ENCODE data around the gene SRXN1.

SRXN1 gene

GRCh38 chr20:654417-654750, 1.4 kb upstream of the SRXN1 start:
- H3K36me3 ChIP-seq (ENCODE audit: control insufficient read depth, insufficient read depth, low read length): peaks cover 11% of the 10 kb centered on the region

GRCh38 chr20:653590-654416, 803 bp upstream of the SRXN1 start:
- peaks cover 16% of the 10 kb centered on the region for H3K36me3 ChIP-seq (ENCODE audit: control insufficient read depth, insufficient read depth, low read length)
- peak overlapping the region; percentile 36 for H3K27ac ChIP-seq (ENCODE audit: low read depth, low read length, severe bottlenecking)
- H3K4me1 ChIP-seq (ENCODE audit: control insufficient read depth, insufficient read depth, low read length, poor library complexity, severe bottlenecking): peaks cover 22% of the 10 kb centered on the region
- no peaks in the 10 kb centered on the region for H3K9me3 ChIP-seq (ENCODE audit: control insufficient read depth, low read length)
- WGBS, 2 experiments (ENCODE audit: insufficient coverage in 2 of 2): 44 to 53% methylated on average over 27 to 30 of the region's 31 CpGs
- H3K4me3 ChIP-seq (ENCODE audit: extremely low read depth, insufficient read depth, low read length, poor library complexity, severe bottlenecking): peak overlapping the region; percentile 54

More at GRCh38 chr20:654417-654750, 1.4 kb upstream of the SRXN1 start:
- Histone ChIP-seq H3K9me3 (ENCODE audit: control insufficient read depth, low read length) (no peaks in the 10 kb centered on the region), H3K4me3 (ENCODE audit: extremely low read depth, insufficient read depth, low read length, poor library complexity, severe bottlenecking) (no peak overlapping the region), H3K27ac (ENCODE audit: low read depth, low read length, severe bottlenecking) (no peak overlapping the region), H3K4me1 (ENCODE audit: control insufficient read depth, insufficient read depth, low read length, poor library complexity, severe bottlenecking) (peaks cover 27% of the 10 kb centered on the region)
- WGBS, 2 experiments (ENCODE audit: insufficient coverage in 2 of 2): 90 to 100% methylated on average over 3 of the region's 3 CpGs

- H3K4me1 ChIP-seq (ENCODE audit: control insufficient read depth, insufficient read depth, low read length, poor library complexity, severe bottlenecking): peaks cover 15% of the 10 kb centered on the region
- peaks cover 28% of the 10 kb centered on the region for H3K36me3 ChIP-seq (ENCODE audit: control insufficient read depth, insufficient read depth, low read length)
- H3K4me3 ChIP-seq (ENCODE audit: extremely low read depth, insufficient read depth, low read length, poor library complexity, severe bottlenecking): peak overlapping the region; percentile 54
- WGBS, 2 experiments (ENCODE audit: insufficient coverage in 2 of 2): 4 to 6% methylated on average over 21 to 34 of the region's 36 CpGs
- no peaks in the 10 kb centered on the region for H3K9me3 ChIP-seq (ENCODE audit: control insufficient read depth, low read length)
- H3K27ac ChIP-seq (ENCODE audit: low read depth, low read length, severe bottlenecking): peak overlapping the region; percentile 85
These were observed 338 bp downstream of the SRXN1 start for GRCh38 chr20:652615-653109.

GRCh38 chr20:651713-652614, 1.0 kb downstream of the SRXN1 start:
- no peak overlapping the region for H3K27ac ChIP-seq (ENCODE audit: low read depth, low read length, severe bottlenecking)
- WGBS, 2 experiments (ENCODE audit: insufficient coverage in 2 of 2): 66 to 68% methylated on average over 17 to 18 of the region's 20 CpGs
- H3K4me3 ChIP-seq (ENCODE audit: extremely low read depth, insufficient read depth, low read length, poor library complexity, severe bottlenecking): peak overlapping the region; percentile 54
- peaks cover 15% of the 10 kb centered on the region for H3K4me1 ChIP-seq (ENCODE audit: control insufficient read depth, insufficient read depth, low read length, poor library complexity, severe bottlenecking)
- no peaks in the 10 kb centered on the region for H3K9me3 ChIP-seq (ENCODE audit: control insufficient read depth, low read length)
- H3K36me3 ChIP-seq (ENCODE audit: control insufficient read depth, insufficient read depth, low read length): peaks cover 35% of the 10 kb centered on the region

GRCh38 chr20:650954-651353, 2.0 kb downstream of the SRXN1 start:
- H3K9me3 ChIP-seq (ENCODE audit: control insufficient read depth, low read length): no peaks in the 10 kb centered on the region
- H3K36me3 ChIP-seq (ENCODE audit: control insufficient read depth, insufficient read depth, low read length): peaks cover 40% of the 10 kb centered on the region
- H3K4me3 ChIP-seq (ENCODE audit: extremely low read depth, insufficient read depth, low read length, poor library complexity, severe bottlenecking): no peak overlapping the region
- 90 to 94% methylated on average over 5 of the region's 5 CpGs for WGBS, 2 experiments (ENCODE audit: insufficient coverage in 2 of 2)
- H3K27ac ChIP-seq (ENCODE audit: low read depth, low read length, severe bottlenecking): no peak overlapping the region
- peaks cover 20% of the 10 kb centered on the region for H3K4me1 ChIP-seq (ENCODE audit: control insufficient read depth, insufficient read depth, low read length, poor library complexity, severe bottlenecking)

GRCh38 chr20:650281-650680, 2.7 kb downstream of the SRXN1 start:
- Histone ChIP-seq H3K36me3 (ENCODE audit: control insufficient read depth, insufficient read depth, low read length) (peaks cover 40% of the 10 kb centered on the region), H3K27ac (ENCODE audit: low read depth, low read length, severe bottlenecking) (no peak overlapping the region), H3K9me3 (ENCODE audit: control insufficient read depth, low read length) (no peaks in the 10 kb centered on the region), H3K4me3 (ENCODE audit: extremely low read depth, insufficient read depth, low read length, poor library complexity, severe bottlenecking) (no peak overlapping the region), H3K4me1 (ENCODE audit: control insufficient read depth, insufficient read depth, low read length, poor library complexity, severe bottlenecking) (peaks cover 25% of the 10 kb centered on the region)
- WGBS, 2 experiments (ENCODE audit: insufficient coverage in 2 of 2): 92 to 96% methylated on average over 5 of the region's 5 CpGs

GRCh38 chr20:647479-648019, 5.5 kb downstream of the SRXN1 start:
- Histone ChIP-seq H3K4me3 (ENCODE audit: extremely low read depth, insufficient read depth, low read length, poor library complexity, severe bottlenecking) (no peak overlapping the region), H3K4me1 (ENCODE audit: control insufficient read depth, insufficient read depth, low read length, poor library complexity, severe bottlenecking) (peaks cover 19% of the 10 kb centered on the region), H3K36me3 (ENCODE audit: control insufficient read depth, insufficient read depth, low read length) (peaks cover 40% of the 10 kb centered on the region), H3K27ac (ENCODE audit: low read depth, low read length, severe bottlenecking) (no peak overlapping the region), H3K9me3 (ENCODE audit: control insufficient read depth, low read length) (no peaks in the 10 kb centered on the region)
- 81 to 83% methylated on average over 1 to 2 of the region's 2 CpGs for whole genome bisulfite sequencing, 2 experiments (ENCODE audit: insufficient coverage in 2 of 2)

- Histone ChIP-seq H3K36me3 (ENCODE audit: control insufficient read depth, insufficient read depth, low read length) (peaks cover 40% of the 10 kb centered on the region), H3K4me1 (ENCODE audit: control insufficient read depth, insufficient read depth, low read length, poor library complexity, severe bottlenecking) (peaks cover 17% of the 10 kb centered on the region), H3K27ac (ENCODE audit: low read depth, low read length, severe bottlenecking) (no peak overlapping the region), H3K9me3 (ENCODE audit: control insufficient read depth, low read length) (no peaks in the 10 kb centered on the region), H3K4me3 (ENCODE audit: extremely low read depth, insufficient read depth, low read length, poor library complexity, severe bottlenecking) (no peak overlapping the region)
- 95 to 100% methylated on average over 1 to 2 of the region's 2 CpGs for WGBS, 2 experiments (ENCODE audit: insufficient coverage in 2 of 2)
These were observed 6.1 kb downstream of the SRXN1 start for GRCh38 chr20:646868-647233.

- Histone ChIP-seq H3K27ac (ENCODE audit: low read depth, low read length, severe bottlenecking) (no peak overlapping the region), H3K4me1 (ENCODE audit: control insufficient read depth, insufficient read depth, low read length, poor library complexity, severe bottlenecking) (peaks cover 14% of the 10 kb centered on the region), H3K4me3 (ENCODE audit: extremely low read depth, insufficient read depth, low read length, poor library complexity, severe bottlenecking) (no peak overlapping the region), H3K36me3 (ENCODE audit: control insufficient read depth, insufficient read depth, low read length) (peaks cover 40% of the 10 kb centered on the region), H3K9me3 (ENCODE audit: control insufficient read depth, low read length) (no peaks in the 10 kb centered on the region)
- WGBS, 2 experiments (ENCODE audit: insufficient coverage in 2 of 2): 89 to 91% methylated on average over 10 of the region's 10 CpGs
These were observed 6.7 kb downstream of the SRXN1 start for GRCh38 chr20:646107-646867.
